Neuronal stem cell (in vitro differentiated cells): ENCODE results near the gene WSCD2.

Source experiments
- DNase-seq: peaks from one replicate; pipeline ENCODE4 v3.0.0-alpha.2; 2013; ENCODE audit warnings: low spot score
- H2AFZ ChIP-seq: one replicate; pipeline ENCODE4 v1.6.1; 2013; ENCODE audit warnings: mild to moderate bottlenecking, low read length, inconsistent platforms
- H2AK5ac ChIP-seq: 2 replicates; pipeline ENCODE4 v1.6.1; 2013; ENCODE audit warnings: low read depth, mild to moderate bottlenecking, inconsistent platforms, low read length, moderate library complexity, mixed read lengths
- H2BK120ac ChIP-seq: 2 replicates; pipeline ENCODE4 v1.6.1; 2013; ENCODE audit warnings: low read depth, mild to moderate bottlenecking, inconsistent platforms, low read length, moderate library complexity, mixed read lengths
- H2BK12ac ChIP-seq: one replicate; pipeline ENCODE4 v1.6.1; 2013; ENCODE audit warnings: low read length, inconsistent platforms
- H2BK15ac ChIP-seq: 2 replicates; pipeline ENCODE4 v1.6.1; 2013; ENCODE audit warnings: mild to moderate bottlenecking, low read length, inconsistent platforms, mixed read lengths
- H2BK5ac ChIP-seq: one replicate; pipeline ENCODE4 v1.6.1; 2013; ENCODE audit warnings: inconsistent platforms, mild to moderate bottlenecking, low read length, moderate library complexity
- H3K14ac ChIP-seq: one replicate; pipeline ENCODE4 v1.6.1; 2013; ENCODE audit warnings: low read length, inconsistent platforms
- H3K18ac ChIP-seq: 2 replicates; pipeline ENCODE4 v1.6.1; 2013; ENCODE audit warnings: low read length, inconsistent platforms
- H3K23ac ChIP-seq: 2 replicates; pipeline ENCODE4 v1.6.1; 2013; ENCODE audit warnings: low read depth, mild to moderate bottlenecking, mixed read lengths, low read length, inconsistent platforms; ENCODE audit not compliant: poor library complexity
- H3K27ac ChIP-seq: replicated peaks from 3 replicates; pipeline ENCODE4 v1.5.1; 2013; ENCODE audit warnings: low read length, inconsistent platforms
- H3K27me3 ChIP-seq, 3 experiments: 2 replicates each; pipeline ENCODE4 v1.6.1; 2013; ENCODE audit warnings: low read length in 3 of 3, mild to moderate bottlenecking in 2 of 3, inconsistent platforms in 1 of 3, low read depth in 1 of 3, mixed read lengths in 1 of 3, moderate library complexity in 1 of 3; ENCODE audit not compliant: control insufficient read depth in 3 of 3, insufficient read depth in 3 of 3
- H3K36me3 ChIP-seq, 2 donors: replicated peaks in 1 of 2; 2 replicates each; pipeline ENCODE4 v1.6.1; 2013; ENCODE audit warnings: low read length in 2 of 2; ENCODE audit not compliant: control insufficient read depth in 2 of 2, insufficient read depth in 2 of 2
- H3K4ac ChIP-seq: 2 replicates; pipeline ENCODE4 v1.6.1; 2013; ENCODE audit warnings: inconsistent platforms, mild to moderate bottlenecking, low read length, moderate library complexity
- H3K4me1 ChIP-seq, 2 donors: 1 replicate in 1 of 2; 2 replicates in 1 of 2; pipeline ENCODE4 v1.6.1; 2013; ENCODE audit warnings: low read length in 2 of 2, low read depth in 1 of 2; ENCODE audit not compliant: control insufficient read depth in 2 of 2, insufficient read depth in 1 of 2
- H3K4me2 ChIP-seq: one replicate; pipeline ENCODE4 v1.6.1; 2013; ENCODE audit warnings: mild to moderate bottlenecking, low read length, inconsistent platforms; ENCODE audit not compliant: insufficient read depth, poor library complexity, severe bottlenecking
- H3K4me3 ChIP-seq, 2 donors: 2 replicates each; pipeline ENCODE4 v1.5.1; 2013; ENCODE audit warnings: low read length in 2 of 2, mild to moderate bottlenecking in 2 of 2, inconsistent platforms in 1 of 2, moderate library complexity in 1 of 2
- H3K79me1 ChIP-seq: one replicate; pipeline ENCODE4 v1.6.1; 2013; ENCODE audit warnings: low read depth, mild to moderate bottlenecking, inconsistent platforms, low read length, moderate library complexity
- H3K9ac ChIP-seq: one replicate; pipeline ENCODE4 v1.6.1; 2013; ENCODE audit warnings: mild to moderate bottlenecking, low read depth, low read length, inconsistent platforms; ENCODE audit not compliant: poor library complexity
- H3K9me3 ChIP-seq, 2 donors: replicated peaks in 1 of 2; 2 replicates each; pipeline versions ENCODE3 to v1.6.1; 2013; ENCODE audit warnings: low read length in 2 of 2, mild to moderate bottlenecking in 2 of 2, inconsistent platforms in 1 of 2, low read depth in 1 of 2, mixed read lengths in 1 of 2, moderate library complexity in 1 of 2; ENCODE audit not compliant: control insufficient read depth in 2 of 2, insufficient read depth in 1 of 2
- H4K8ac ChIP-seq: one replicate; pipeline ENCODE4 v1.6.1; 2013; ENCODE audit warnings: low read depth, mild to moderate bottlenecking, inconsistent platforms, low read length, moderate library complexity
- H4K91ac ChIP-seq: one replicate; pipeline ENCODE4 v1.6.1; 2013; ENCODE audit warnings: low read length, low read depth, mild to moderate bottlenecking, inconsistent platforms; ENCODE audit not compliant: poor library complexity
- WGBS, 2 donors: extraction: QIAGEN DNeasy Blood & Tissue Kit; methylation state at CpG; one replicate each; pipeline ENCODE4 v1.1.7; 2013; ENCODE audit warnings: missing lambda C conversion rate in 2 of 2, mixed read lengths in 1 of 2; ENCODE audit not compliant: insufficient read length in 2 of 2, insufficient replicate concordance in 1 of 2; ENCODE audit errors: extremely low coverage in 2 of 2; 5-methylcytosine and 5-hydroxymethylcytosine counted together

The WSCD2 gene

DNA sequence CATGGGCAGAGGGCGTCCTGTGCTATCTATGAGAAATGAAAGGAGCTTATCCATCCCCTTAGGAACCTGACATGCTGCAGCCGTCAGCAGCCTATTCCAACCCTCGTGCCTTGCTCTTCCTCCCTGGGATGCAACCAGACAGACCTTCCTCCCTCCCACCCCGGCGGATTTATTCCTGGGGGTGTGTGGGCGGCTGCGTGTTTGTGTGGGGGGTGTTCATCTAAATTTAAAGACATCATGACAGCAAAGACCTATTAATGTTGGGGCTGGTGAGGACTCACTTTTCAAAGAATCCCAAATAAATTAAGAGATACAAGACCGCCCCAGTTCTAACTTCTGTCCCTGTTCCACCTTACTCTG is 52.0 kb downstream of the WSCD2 start:
- no peaks in the 10 kb centered on the region for H3K79me1 ChIP-seq
- no CpG with 5 or more reads among the region's 8 CpGs for WGBS, 2 donors
- no peaks in the 10 kb centered on the region for H3K27me3 ChIP-seq

DNA sequence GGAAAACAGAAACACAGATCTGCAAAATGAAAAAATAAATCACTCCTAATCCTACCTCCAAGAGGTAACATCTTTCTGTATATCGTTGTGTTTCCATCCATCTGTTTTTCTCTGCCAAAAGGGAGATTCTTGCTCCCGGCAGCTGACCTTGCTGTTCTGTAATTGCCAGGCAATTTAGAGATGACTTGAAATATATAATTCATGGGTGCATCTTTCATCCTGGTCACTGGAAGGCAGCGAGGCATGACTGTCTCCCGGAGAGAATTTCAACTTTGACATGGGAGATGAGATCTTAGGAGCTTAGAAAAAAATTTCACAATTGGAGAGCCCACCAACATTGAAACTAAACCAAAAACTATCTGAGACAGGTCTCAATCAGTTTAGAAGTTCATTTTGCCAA is 53.0 kb downstream of the WSCD2 start:
- H2BK15ac ChIP-seq, result no peak overlapping the region
- H2BK5ac ChIP-seq, result no peak overlapping the region
- no peak overlapping the region for H2AFZ ChIP-seq
- no peak overlapping the region for H3K23ac ChIP-seq
- no peak overlapping the region for H2BK12ac ChIP-seq
- no peak overlapping the region for H3K27ac ChIP-seq
- H3K14ac ChIP-seq, result no peak overlapping the region
- peaks cover 0 to 5% of the 10 kb centered on the region in 2 donors for H3K4me1 ChIP-seq
- no peaks in the 10 kb centered on the region for H3K79me1 ChIP-seq
- no peak overlapping the region for H3K4me3 ChIP-seq
- no peak overlapping the region for H2AK5ac ChIP-seq
- no peaks in the 10 kb centered on the region for H3K27me3 ChIP-seq
- no peak overlapping the region for H4K91ac ChIP-seq
- H4K8ac ChIP-seq, result no peak overlapping the region
- DNase-seq, result no peak
- no peak overlapping the region for H2BK120ac ChIP-seq
- H3K9me3 ChIP-seq, result no peaks in the 10 kb centered on the region
- H3K18ac ChIP-seq, result no peak overlapping the region
- WGBS, 2 donors, result no CpG with 5 or more reads among the region's 4 CpGs
- H3K4ac ChIP-seq, result no peak overlapping the region
- no peak overlapping the region for H3K9ac ChIP-seq
- H3K4me2 ChIP-seq, result no peak overlapping the region
- no peaks in the 10 kb centered on the region for H3K36me3 ChIP-seq

More for the DNA sequence above, 52.0 kb downstream of the WSCD2 start:
- DNase-seq, result no peak
- no peak overlapping the region for H3K14ac ChIP-seq
- no peak overlapping the region for H2AFZ ChIP-seq
- H3K4me1 ChIP-seq, result peaks cover 0 to 5% of the 10 kb centered on the region in 2 donors
- no peak overlapping the region for H3K4me2 ChIP-seq
- H2BK120ac ChIP-seq, result no peak overlapping the region
- no peak overlapping the region for H2BK15ac ChIP-seq
- H4K8ac ChIP-seq, result no peak overlapping the region
- no peak overlapping the region for H2AK5ac ChIP-seq
- H3K4ac ChIP-seq, result no peak overlapping the region
- H2BK12ac ChIP-seq, result no peak overlapping the region
- H3K4me3 ChIP-seq, result no peak overlapping the region
- no peak overlapping the region for H3K9ac ChIP-seq
- no peak overlapping the region for H3K18ac ChIP-seq
- no peak overlapping the region for H2BK5ac ChIP-seq
- no peak overlapping the region for H3K23ac ChIP-seq
- H3K9me3 ChIP-seq, result peaks cover 0 to 2% of the 10 kb centered on the region in 2 donors
- no peak overlapping the region for H4K91ac ChIP-seq
- no peak overlapping the region for H3K27ac ChIP-seq
- no peaks in the 10 kb centered on the region for H3K36me3 ChIP-seq

DNA sequence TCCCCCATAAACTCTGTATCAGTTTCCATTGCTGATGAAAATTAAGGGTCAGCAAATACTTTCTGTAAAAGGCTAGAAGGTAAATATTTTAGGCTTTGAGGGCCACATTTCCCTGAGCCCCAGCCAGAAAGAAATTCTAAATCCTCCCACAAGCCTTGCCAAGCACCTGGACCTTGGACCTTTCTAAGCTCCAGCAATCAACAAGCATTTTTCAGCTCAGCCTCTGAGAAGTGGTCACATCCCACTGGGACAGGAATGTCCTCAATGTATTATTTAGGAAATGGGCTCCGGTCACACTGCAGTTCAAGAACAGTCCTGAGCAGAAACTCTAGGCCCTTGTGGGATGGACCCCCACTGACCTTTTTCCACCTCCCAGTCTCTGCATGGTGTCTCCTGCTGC is 55.9 kb downstream of the WSCD2 start:
- no peak overlapping the region for H2AK5ac ChIP-seq
- no peak overlapping the region for H3K23ac ChIP-seq
- no peak overlapping the region for H4K8ac ChIP-seq
- H3K79me1 ChIP-seq, result no peaks in the 10 kb centered on the region
- H3K36me3 ChIP-seq, result no peaks in the 10 kb centered on the region
- H4K91ac ChIP-seq, result no peak overlapping the region
- H3K18ac ChIP-seq, result no peak overlapping the region
- H3K14ac ChIP-seq, result no peak overlapping the region
- no peaks in the 10 kb centered on the region for H3K9me3 ChIP-seq
- no peak overlapping the region for H3K4me3 ChIP-seq
- H3K4ac ChIP-seq, result no peak overlapping the region
- whole genome bisulfite sequencing, 2 donors, result no CpG with 5 or more reads among the region's 1 CpG
- H2BK12ac ChIP-seq, result no peak overlapping the region
- DNase-seq, result no peak
- H2BK5ac ChIP-seq, result no peak overlapping the region
- H2AFZ ChIP-seq, result no peak overlapping the region
- no peak overlapping the region for H3K4me2 ChIP-seq
- no peak overlapping the region for H2BK120ac ChIP-seq
- no peak overlapping the region for H3K9ac ChIP-seq
- H3K4me1 ChIP-seq, result peaks cover 0 to 5% of the 10 kb centered on the region in 2 donors
- H2BK15ac ChIP-seq, result no peak overlapping the region
- H3K27me3 ChIP-seq, result no peaks in the 10 kb centered on the region
- H3K27ac ChIP-seq, result no peak overlapping the region

DNA sequence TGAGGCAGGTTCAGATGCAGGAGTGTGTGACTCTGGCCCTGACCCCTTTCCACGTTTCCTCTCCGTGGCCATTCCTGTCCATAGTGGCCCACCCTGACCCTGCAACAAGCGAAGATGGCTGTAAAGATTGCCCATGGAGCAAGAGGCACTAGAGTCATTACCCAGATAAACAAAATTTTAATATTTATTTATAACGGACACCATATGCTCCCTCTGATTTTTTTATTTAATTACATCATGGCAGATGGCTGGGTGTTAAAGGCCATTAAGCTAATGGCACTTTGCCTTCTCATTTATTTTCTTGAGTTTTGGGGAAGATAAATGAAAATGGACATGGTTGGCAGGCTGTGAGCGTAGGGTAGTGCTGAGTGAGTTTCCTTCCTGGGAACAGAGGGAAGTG is 58.7 kb downstream of the WSCD2 start:
- Histone ChIP-seq H3K4me3 (no peak overlapping the region), H3K36me3 (no peaks in the 10 kb centered on the region), H4K91ac (no peak overlapping the region), H2AK5ac (no peak overlapping the region), H3K27ac (no peak overlapping the region), H3K9me3 (no peaks in the 10 kb centered on the region), H3K4me1 (peaks cover 0 to 5% of the 10 kb centered on the region in 2 donors), H2AFZ (no peak overlapping the region), H2BK15ac (no peak overlapping the region), H3K79me1 (no peaks in the 10 kb centered on the region), H2BK120ac (no peak overlapping the region), H3K18ac (no peak overlapping the region), H3K4ac (no peak overlapping the region), H3K9ac (no peak overlapping the region), H2BK12ac (no peak overlapping the region), H3K4me2 (no peak overlapping the region), H3K14ac (no peak overlapping the region), H3K23ac (no peak overlapping the region), H3K27me3 (no peaks in the 10 kb centered on the region), H2BK5ac (no peak overlapping the region), H4K8ac (no peak overlapping the region)
- no peak for DNase-seq
- no CpG with 5 or more reads among the region's 5 CpGs for WGBS, 2 donors
